Small intestine (tissue), 7 donors: Measurements from ENCODE around the gene CCDC154. TPM values are rescaled to one million over a fixed set of nuclear protein-coding genes. Genes with fewer than 3 reads are reported as not detected.
A peak's percentile ranks its signal among the peaks of the same experiment; 100 is the strongest.

ENCODE experiments used
- DNase-seq, 2 donors: peaks; one replicate each; pipeline versions ENCODE4 v3.0.0 to v3.0.0-alpha.2; 2013
- FAIRE-seq: peaks from 2 replicates; lab custom pipeline; 2012; peaks lifted over from hg19 to GRCh38; lab: Jason Lieb, UNC
- H3K27ac ChIP-seq, 3 donors: one replicate each; pipeline ENCODE4 v1.5.1; 2013; ENCODE audit warnings: low read length in 2 of 3, mild to moderate bottlenecking in 2 of 3, control low read depth in 1 of 3, inconsistent platforms in 1 of 3, low read depth in 1 of 3, moderate library complexity in 1 of 3
- H3K27me3 ChIP-seq, 3 donors: one replicate each; pipeline ENCODE4 v1.6.1; 2013; ENCODE audit warnings: low read length in 3 of 3, inconsistent platforms in 1 of 3; ENCODE audit not compliant: control insufficient read depth in 3 of 3, insufficient read depth in 3 of 3
- H3K36me3 ChIP-seq, 3 donors: one replicate each; pipeline ENCODE4 v1.6.1; 2013; ENCODE audit warnings: low read length in 3 of 3, inconsistent platforms in 1 of 3, low read depth in 1 of 3, mild to moderate bottlenecking in 1 of 3, moderate library complexity in 1 of 3; ENCODE audit not compliant: control insufficient read depth in 3 of 3, insufficient read depth in 2 of 3
- H3K4me1 ChIP-seq, 3 donors: one replicate each; pipeline ENCODE4 v1.6.1; 2013; ENCODE audit warnings: low read length in 2 of 3, inconsistent platforms in 1 of 3, low read depth in 1 of 3, mild to moderate bottlenecking in 1 of 3, moderate library complexity in 1 of 3; ENCODE audit not compliant: control insufficient read depth in 3 of 3, insufficient read depth in 2 of 3
- H3K4me3 ChIP-seq, 3 donors: one replicate each; pipeline ENCODE4 v1.5.1; 2013; ENCODE audit warnings: low read length in 3 of 3, control low read depth in 1 of 3, inconsistent platforms in 1 of 3, low read depth in 1 of 3, mild to moderate bottlenecking in 1 of 3, moderate library complexity in 1 of 3
- H3K9me3 ChIP-seq, 2 donors: one replicate each; pipeline ENCODE4 v1.6.1; 2013; ENCODE audit warnings: low read depth in 1 of 2, low read length in 1 of 2; ENCODE audit not compliant: control insufficient read depth in 2 of 2, insufficient read depth in 1 of 2
- WGBS, 3 donors: extraction: QIAGEN DNeasy Blood & Tissue Kit; methylation state at CpG; one replicate each; pipeline ENCODE4 v1.1.7; 2013; 5-methylcytosine and 5-hydroxymethylcytosine counted together
- polyA plus RNA-seq, 4 donors: library from polyadenylated mRNA; stranded (reverse) in 3 of 4; unstranded in 1 of 4; fragments of 200-250 nt in 3 of 4; fragments of 120-200 nt in 1 of 4; gene quantifications; one replicate each; pipeline versions ENCODE4 v1.2.1 to v1.2.3, GENCODE V29; 2013
- donor health status: healthy with polysubstance abuse.
- donor health status: control.
- donor health status: control.
- donor health status: Bipolar disorder and iron deficiency.
- donor health status: healthy.

Gene CCDC154
- polyA plus RNA-seq, 4 donors, result 0.76 to 1.4 (median 1.4) TPM; not detected in 1

GRCh38 chr16:1428511-1428910 lies 15.8 kb downstream of the CCDC154 start:
- peaks cover 0 to 7% (median 0%) of the 10 kb centered on the region in 3 donors for H3K4me1 ChIP-seq
- 33 to 46% (median 45%) methylated on average over 19 to 21 of the region's 21 CpGs for WGBS, 3 donors
- H3K27me3 ChIP-seq, result no peaks in the 10 kb centered on the region
- H3K27ac ChIP-seq, result no peak overlapping the region
- H3K9me3 ChIP-seq, result no peaks in the 10 kb centered on the region
- no peaks in the 10 kb centered on the region for H3K36me3 ChIP-seq
- DNase-seq (peak in 1 of 2 donors; percentile 33), FAIRE-seq (no peak)
- no peak overlapping the region for H3K4me3 ChIP-seq

DNA sequence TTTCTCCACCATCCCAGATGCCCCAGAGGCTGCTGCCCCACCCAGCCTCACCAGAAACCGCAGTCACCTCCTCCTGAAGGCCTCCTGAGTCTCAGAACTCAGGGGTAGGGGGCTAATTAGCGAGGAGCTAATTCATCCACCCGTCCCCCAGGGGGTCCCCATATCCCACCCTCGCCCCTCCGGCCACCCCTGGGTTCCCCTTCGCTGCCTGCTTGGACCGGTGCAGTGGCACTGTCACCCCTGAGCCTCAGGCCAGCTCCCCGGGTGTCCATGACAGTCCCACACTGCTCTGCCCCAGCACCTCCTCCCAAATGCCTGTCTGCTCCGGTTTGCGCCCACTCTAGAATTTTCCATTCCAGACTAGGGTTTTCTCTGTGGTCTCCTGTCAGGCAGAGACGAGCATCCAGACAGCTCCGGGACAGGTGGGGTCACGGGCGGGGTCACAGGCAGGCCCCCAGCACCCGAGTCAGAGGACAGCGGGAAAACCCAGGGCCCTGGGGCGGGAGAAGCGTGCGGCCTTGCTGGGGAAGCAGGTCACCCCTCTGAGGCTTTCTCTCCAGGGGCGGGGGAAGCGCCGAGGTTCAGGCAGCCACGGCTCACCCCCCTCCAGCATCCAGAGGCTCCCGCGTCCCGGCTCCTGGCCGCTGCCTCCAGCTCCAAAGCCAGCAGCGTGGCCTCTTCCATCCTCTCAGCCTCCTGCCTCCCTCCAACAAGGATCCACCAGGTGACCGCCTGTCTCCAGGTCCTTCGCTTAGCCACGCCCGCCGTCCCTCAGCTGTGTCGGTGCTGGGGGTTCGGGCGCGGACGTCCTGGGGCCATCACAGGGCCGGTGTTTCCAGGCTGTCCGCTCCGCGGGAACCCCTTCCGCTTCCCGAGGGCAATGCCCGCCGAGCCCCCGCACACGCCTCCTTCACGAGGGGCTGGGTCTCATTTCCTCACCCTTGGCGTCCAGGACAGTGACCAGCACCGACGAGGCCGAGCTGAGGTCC lies 16.6 kb downstream of the CCDC154 start:
- Histone ChIP-seq H3K27ac (no peak overlapping the region), H3K36me3 (no peaks in the 10 kb centered on the region), H3K4me1 (peaks cover 0 to 7% (median 0%) of the 10 kb centered on the region in 3 donors), H3K9me3 (peaks cover 0 to under 1% of the 10 kb centered on the region in 2 donors), H3K4me3 (no peak overlapping the region), H3K27me3 (no peaks in the 10 kb centered on the region)
- FAIRE-seq, result no peak
- 86 to 87% (median 87%) methylated on average over 48 to 53 of the region's 53 CpGs for WGBS, 3 donors
- DNase-seq, result no peak

DNA sequence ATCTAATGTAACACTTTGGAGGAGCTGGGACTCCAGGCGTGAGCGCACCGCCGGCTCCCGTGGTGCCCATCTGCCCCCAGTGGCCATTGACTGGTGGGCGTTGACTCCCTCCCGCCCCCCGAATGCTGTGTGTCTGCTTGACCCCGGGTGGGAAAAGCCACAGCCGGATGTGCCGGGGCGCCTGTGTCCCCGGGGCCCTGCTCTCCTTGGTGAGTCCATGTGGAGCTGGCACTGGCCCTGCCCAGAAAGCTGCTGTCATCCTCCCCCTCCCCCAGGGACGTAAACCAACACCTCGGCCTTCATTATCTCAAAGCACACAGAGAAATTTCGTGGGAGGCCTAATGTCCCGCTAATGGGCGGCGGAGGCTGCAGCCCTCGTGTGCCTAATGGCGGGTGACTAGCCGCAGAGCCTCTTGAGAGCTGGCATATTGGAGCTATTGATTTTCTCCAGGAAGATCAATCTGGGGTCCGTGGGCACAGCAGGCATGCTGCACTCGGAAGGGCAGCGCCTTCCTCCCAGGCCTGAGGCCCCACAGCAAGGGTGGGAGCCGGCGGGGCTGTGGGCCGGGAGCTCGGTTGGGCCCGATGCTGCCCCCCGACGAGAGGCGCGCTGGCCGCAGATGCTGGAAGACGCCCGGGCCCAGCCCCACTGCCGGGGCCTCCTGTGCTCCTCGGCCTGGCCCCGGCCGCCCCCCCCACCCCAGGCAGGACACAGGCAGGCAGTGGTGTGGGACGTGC lies 17.5 kb downstream of the CCDC154 start:
- H3K4me3 ChIP-seq, result no peak overlapping the region
- FAIRE-seq, result no peak
- H3K27me3 ChIP-seq, result no peaks in the 10 kb centered on the region
- peaks cover 0 to 7% (median 0%) of the 10 kb centered on the region in 3 donors for H3K4me1 ChIP-seq
- H3K9me3 ChIP-seq, result peaks cover 0 to 8% of the 10 kb centered on the region in 2 donors
- no peaks in the 10 kb centered on the region for H3K36me3 ChIP-seq
- H3K27ac ChIP-seq, result no peak overlapping the region
- DNase-seq, result no peak
- 76 to 80% (median 80%) methylated on average over 31 to 42 of the region's 42 CpGs for WGBS, 3 donors

- Histone ChIP-seq H3K9me3 (peaks cover 0 to 8% of the 10 kb centered on the region in 2 donors), H3K36me3 (no peaks in the 10 kb centered on the region), H3K27ac (no peak overlapping the region), H3K4me1 (peaks cover 0 to 7% (median 0%) of the 10 kb centered on the region in 3 donors), H3K4me3 (no peak overlapping the region), H3K27me3 (no peaks in the 10 kb centered on the region)
- DNase-seq (no peak), FAIRE-seq (no peak)
- WGBS, 3 donors, result 84 to 88% (median 84%) methylated on average over 15 to 16 of the region's 16 CpGs
These were observed 18.6 kb downstream of the CCDC154 start for GRCh38 chr16:1425616-1426370.

DNA sequence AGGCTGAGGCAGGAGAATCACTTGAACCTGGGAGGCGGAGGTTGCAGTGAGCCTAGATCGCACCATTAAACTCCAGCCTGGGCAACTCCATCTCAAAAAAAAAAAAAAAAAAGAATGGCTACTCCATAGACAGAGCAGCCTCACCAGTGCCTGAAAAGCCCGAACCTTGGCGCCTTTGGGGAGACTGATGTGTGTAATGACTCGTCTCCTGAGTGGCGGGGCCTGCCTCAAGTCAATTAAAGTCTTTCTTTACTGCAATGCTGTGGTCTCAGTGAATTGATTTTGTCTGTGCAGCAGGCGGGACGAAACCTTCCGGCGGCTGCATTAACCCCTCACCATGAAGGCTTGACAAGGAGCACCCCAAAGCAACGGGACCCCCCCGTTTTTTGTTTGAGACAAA lies 20.3 kb downstream of the CCDC154 start:
- Histone ChIP-seq H3K27ac (no peak overlapping the region), H3K4me1 (no peaks in the 10 kb centered on the region), H3K27me3 (no peaks in the 10 kb centered on the region), H3K9me3 (peaks cover 0 to 8% of the 10 kb centered on the region in 2 donors), H3K36me3 (no peaks in the 10 kb centered on the region), H3K4me3 (no peak overlapping the region)
- FAIRE-seq, result no peak
- no peak for DNase-seq
- WGBS, 3 donors, result 91 to 93% (median 93%) methylated on average over 12 of the region's 12 CpGs

GRCh38 chr16:1422076-1422475 lies 22.3 kb downstream of the CCDC154 start:
- peaks cover 0 to 8% of the 10 kb centered on the region in 2 donors for H3K9me3 ChIP-seq
- no peaks in the 10 kb centered on the region for H3K27me3 ChIP-seq
- WGBS, 3 donors, result 86 to 87% (median 86%) methylated on average over 10 of the region's 10 CpGs
- no peaks in the 10 kb centered on the region for H3K4me1 ChIP-seq
- FAIRE-seq (no peak), DNase-seq (no peak)
- no peak overlapping the region for H3K4me3 ChIP-seq
- H3K27ac ChIP-seq, result no peak overlapping the region
- peaks cover 0 to 13% (median 0%) of the 10 kb centered on the region in 3 donors for H3K36me3 ChIP-seq

GRCh38 chr16:1420111-1420539 lies 24.2 kb downstream of the CCDC154 start:
- no peaks in the 10 kb centered on the region for H3K4me1 ChIP-seq
- FAIRE-seq (no peak), DNase-seq (no peak)
- H3K27ac ChIP-seq, result peak overlapping the region; percentile 45 to 86 (median 53)
- H3K36me3 ChIP-seq, result peaks cover 0 to 13% (median 0%) of the 10 kb centered on the region in 3 donors
- no peaks in the 10 kb centered on the region for H3K27me3 ChIP-seq
- H3K4me3 ChIP-seq, result peak overlapping the region; percentile 55 to 74 (median 74)
- H3K9me3 ChIP-seq, result peaks cover 0 to 8% of the 10 kb centered on the region in 2 donors
- WGBS, 3 donors, result 1 to 4% (median 1%) methylated on average over 18 to 22 of the region's 22 CpGs
